HG03342 (cell line): Measurements from ENCODE around the gene CYP46A1.

ENCODE experiments used
- ATAC-seq: cut with Tn5 transposase; IDR thresholded peaks from one replicate; pipeline ENCODE4 v1.9.1; 2021; ENCODE audit warnings: mild to moderate bottlenecking, moderate library complexity; ENCODE audit not compliant: unreplicated experiment

The CYP46A1 gene

DNA sequence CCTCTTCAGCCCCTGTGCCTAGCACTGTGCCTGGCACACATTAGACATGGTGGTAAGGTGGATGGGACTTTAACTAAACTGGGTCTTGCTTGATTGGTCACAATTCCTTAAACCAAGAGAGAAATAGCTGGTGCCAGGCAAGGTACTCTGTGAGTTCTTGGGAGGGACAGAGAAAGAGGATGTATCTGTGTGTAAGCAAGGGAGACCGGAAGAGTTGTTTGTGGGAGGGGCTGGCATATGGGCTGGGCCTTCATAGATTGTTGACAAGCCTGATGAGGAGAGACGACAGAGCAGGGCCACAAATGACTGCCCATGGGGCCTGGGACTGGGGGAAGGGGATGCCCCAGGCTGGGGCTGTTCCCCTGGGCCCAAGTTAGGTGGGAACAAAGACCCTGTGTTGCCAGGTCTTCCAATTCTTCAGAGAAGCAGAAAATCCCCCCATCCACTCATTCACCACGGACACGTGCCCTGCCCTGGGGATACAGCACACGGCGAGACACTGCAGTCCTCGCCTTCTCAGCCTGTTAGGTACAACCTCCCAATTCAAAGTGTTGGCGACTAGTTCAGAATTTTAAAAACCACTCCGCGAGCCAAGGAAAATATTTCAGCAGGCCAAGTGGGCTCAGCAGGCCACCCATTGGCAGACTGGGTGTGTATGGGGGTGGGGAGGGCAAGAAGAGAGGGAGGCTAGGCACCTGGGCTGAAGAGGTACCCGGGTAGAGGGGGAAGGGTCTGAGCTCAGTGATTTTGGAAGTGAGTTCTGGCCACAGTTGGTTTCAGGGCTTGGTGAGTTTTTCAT lies 11.4 kb upstream of the CYP46A1 start:
- ATAC-seq: peak; percentile 81

- no peak for ATAC-seq
Observed at GRCh38 chr14:99673305-99674063, 10.6 kb upstream of the CYP46A1 start.

DNA sequence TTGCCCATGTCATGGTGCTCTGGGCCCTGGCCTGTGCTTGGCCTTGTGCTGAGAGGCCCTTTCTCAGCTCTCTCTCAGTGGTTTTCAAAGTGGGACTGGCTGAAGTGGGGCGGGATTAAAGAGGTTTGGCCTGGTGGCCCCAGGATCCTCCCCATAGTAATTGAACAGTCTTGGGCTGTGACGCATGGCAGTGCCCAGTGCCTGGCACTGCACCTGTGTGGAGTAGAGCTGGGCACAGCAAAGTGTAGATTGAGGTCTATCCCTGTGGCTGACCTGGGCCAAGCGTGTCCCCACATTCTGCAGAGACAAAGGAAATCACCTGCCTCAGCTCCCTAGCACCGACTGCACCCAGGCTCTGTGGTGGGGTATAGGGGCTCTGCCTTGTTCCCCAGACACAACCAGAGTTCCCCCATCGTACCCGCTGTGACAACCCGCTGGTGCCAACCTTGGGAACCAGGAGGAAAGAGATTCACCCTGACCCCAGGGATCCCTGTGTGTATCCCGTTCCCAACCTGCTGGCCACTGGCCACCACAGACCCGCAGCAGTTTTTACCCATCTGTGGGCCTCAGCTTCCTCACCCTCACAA lies 9.9 kb upstream of the CYP46A1 start:
- no peak for ATAC-seq

- no peak for ATAC-seq
Observed at GRCh38 chr14:99674776-99675381, 9.2 kb upstream of the CYP46A1 start.

DNA sequence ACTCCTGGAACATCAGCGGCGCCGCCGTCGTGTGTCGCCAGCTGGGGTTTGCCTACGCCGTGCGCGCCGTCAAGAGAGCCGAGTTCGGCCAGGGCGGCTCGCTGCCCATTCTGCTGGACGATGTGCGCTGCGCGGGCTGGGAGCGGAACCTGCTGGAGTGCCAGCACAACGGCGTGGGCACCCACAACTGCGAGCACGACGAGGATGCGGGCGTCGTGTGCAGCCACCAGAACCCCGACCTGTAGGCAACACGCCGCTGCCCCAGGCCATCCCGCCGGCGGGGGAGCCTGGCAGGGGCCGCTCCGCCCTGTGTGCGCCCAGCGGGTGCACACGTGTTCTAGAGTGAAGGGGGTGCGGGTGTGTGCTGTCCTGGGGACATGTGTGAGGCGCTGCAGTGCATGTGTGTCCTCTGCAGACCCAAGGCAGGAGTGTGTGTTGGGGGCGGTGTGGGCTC lies 8.7 kb upstream of the CYP46A1 start:
- no peak for ATAC-seq

DNA sequence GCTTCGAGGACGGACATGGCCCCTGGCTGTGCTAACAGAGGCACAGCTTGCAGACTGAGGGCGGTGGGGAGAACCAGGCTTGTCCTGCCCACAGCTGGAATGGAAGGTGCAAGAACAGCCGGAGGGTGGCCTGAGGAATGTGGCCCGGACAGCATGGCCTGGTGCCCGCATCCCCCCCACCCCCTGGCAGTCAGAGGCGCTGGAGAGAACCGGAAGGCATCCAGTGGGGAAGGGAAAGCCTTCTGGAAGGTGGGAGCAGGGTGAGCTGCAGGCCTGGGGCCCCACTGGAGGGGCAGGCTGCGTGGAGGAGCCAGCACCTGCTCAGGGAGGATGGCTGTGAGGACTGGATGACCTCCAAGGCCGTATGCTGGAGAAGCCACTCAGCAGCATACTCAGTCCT lies 8.1 kb upstream of the CYP46A1 start:
- no peak for ATAC-seq

DNA sequence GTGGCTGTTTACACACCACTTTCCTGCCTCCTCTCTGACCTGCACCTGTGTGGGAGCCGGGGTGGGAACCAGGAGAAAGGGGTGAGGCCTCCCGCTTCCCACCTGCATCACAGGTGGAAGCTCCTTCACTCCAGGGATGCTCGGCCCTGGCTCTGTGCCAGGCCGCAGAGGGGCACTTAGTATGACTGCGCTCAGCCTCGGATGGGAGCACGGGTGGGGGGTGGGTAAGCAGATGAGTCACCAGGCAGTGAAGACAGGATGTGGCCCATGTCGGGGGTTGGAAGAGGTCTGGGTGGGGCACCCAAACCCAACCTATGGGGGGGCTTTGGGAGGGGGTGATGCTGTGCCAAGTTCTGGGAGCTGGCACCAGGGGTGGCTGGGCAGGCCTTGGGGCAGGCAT lies 7.4 kb upstream of the CYP46A1 start:
- no peak for ATAC-seq

DNA sequence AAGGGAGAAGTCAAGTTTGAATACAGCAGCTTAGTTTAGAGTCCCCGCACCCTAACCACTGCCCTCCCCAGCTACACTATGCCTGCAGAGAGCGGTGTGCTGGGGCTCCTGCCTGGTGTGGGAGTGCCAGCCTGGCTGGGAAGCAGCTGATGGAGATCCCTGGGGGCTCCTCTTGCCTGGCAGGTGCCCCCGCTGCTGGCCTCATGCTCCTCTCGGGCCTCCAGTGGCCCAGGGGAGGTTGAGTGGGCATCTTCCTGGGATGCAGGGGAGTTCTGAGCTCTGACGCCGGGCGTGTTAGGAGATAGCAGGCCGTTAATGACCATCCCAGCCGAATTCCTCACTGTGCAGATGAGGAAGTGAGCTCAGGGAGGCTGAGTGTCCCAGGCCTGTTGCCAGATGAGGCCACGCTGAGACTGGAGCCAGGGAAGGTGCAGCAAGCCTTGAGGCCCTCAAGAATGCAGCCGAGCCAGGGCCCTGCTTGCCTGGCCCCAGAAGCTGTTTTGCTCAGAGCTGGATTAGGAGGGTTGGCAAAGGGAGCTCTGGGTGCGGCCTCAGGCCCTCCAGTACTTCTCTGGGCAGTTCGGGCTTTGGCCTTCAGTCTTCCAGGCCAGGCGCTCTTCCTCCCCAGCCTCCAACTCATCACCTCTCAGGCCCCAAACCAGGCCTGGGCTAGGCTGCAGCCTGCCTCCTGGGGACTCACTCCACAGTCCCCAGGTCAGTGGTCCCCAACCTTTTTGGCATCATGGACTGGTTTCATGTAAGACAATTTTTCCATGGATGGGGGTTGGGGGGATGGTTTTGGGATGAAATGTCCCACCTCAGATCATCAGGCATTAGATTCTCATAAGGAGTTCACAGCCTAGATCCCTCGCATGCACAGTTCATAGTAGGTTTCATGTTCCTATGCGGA lies 6.6 kb upstream of the CYP46A1 start:
- no peak for ATAC-seq

DNA sequence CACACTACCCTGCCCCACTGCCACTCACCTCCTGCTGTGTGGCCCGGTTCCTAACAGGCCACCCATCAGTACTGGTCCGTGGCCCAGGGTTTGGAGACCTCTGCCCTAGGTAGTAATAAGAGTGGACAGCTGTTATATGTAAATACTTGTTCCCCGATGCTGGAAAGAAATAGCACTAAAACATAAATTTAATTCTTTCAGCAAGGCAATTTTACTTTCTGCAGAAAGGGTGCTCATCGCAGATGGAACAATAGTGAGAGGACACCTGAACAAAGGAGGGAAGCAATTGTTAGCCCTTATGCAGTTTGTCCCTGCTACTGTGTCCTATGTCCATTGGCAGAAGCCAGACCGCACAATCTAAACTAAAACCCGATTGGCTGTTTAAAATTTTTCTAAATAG lies 5.9 kb upstream of the CYP46A1 start:
- no peak for ATAC-seq

DNA sequence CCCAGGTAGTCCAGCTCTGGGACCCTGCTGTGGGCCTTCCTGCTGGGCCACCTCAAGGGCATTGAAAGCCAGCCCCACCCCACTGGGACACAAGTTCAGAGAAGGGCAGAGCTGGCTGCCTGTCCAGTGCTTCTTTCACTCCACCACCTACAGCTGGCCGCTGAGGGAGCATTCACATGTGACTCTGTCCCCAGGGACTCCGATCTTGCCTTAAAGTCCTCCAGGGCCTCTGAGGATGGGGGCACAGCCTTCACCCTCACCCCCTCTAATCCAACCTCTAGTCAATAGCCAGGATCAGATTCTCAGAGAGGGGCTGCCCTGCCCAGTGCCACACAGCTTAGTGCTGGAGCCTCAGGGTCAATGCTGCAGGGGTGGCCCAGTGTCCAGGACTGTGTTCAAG lies 5.0 kb upstream of the CYP46A1 start:
- ATAC-seq: no peak

DNA sequence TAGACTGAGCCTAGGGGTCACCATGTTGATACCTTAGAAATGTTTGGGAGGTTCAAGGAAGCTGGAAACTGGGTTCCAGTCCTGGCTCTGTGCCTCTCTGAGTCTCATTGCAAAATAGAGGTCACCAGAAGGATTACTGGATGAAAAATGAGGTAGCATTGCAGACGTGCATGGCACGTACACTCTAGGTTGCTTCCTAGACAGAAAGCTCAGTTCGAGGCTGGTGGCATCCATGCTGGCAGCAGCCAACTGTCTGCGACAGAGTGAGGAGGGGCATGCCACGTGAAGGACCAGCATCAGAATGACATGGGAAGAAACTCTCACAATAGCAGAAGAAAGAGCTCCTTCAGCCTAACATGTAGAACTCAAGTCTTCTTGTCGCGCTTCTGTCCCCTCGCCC lies 4.6 kb upstream of the CYP46A1 start:
- no peak for ATAC-seq

- ATAC-seq: no peak
Observed at GRCh38 chr14:99679996-99680395, 4.1 kb upstream of the CYP46A1 start.

- no peak for ATAC-seq
Observed at GRCh38 chr14:99681101-99681831, 2.8 kb upstream of the CYP46A1 start.

- no peak for ATAC-seq
Observed at GRCh38 chr14:99681832-99682148, 2.3 kb upstream of the CYP46A1 start.

DNA sequence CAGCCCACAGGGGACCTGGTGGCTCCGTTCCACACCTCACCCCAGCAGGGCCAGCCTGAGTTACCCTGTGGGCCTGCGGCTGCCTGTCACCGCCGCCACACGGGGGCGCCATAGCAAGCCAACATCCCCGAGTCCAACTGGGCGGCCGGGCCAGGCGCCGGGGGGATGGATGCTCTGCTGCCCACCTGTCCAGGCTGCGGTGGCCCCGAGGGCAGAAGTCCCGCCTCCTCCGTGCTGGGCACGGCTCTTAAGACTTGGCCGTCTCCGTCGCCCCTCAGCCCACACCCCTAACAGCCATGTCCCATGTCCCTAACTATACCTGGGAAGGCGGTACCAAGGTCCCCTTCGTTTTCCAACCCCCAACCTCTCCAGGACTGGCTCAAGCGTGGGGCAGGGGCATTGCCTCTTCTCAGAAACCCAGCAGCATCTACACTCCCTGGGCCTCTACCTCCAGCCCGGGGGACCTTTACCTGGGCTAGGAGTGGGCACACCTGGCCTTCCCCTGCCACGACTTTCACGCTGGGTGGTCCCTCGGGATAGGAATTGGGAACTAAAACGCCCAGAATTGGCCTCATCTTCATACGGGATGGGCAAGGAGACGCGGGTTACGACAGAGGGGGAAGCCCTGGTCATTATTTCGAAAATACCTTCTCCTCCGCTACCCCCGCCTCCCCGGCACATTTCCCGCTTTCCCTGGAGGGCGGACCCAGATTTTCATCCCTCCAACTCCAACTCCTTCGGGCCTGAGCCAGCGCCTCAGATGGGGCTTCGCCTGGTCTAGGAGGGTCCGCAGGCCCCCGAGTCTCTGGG lies 1.1 kb upstream of the CYP46A1 start:
- ATAC-seq: peak; percentile 37

GRCh38 chr14:99684410-99684934 lies 374 bp downstream of the CYP46A1 start:
- ATAC-seq: peak; percentile 25

DNA sequence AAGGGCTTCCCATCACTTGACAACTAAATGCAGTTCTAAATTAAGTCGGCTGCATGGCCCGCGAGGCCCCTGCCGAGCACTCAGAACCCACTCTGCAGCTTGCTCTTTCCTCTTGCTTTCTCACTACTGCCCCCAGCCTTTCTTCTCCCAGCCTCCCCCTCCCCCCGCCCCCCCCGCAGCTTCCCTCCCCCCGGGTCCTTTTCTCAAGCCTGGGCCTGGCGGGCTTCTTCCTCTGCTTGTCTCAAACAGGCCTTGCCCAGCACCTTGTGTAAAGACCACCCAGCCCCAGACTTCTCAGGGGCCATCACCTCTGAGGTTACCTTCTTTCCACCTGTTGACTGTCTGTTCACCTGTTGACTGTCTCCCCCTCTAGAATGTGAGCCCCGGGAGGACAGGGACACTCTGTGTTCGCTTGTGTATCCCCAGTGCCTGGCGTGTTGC lies 1.1 kb downstream of the CYP46A1 start:
- ATAC-seq: no peak

GRCh38 chr14:99685596-99685995 lies 1.5 kb downstream of the CYP46A1 start:
- no peak for ATAC-seq
